HUES64 (cell line): ENCODE results near the gene DAAM1.

ENCODE experiments used
- H3K27ac ChIP-seq: 2 replicates; pipeline ENCODE4 v1.7.0; 2013; ENCODE audit warnings: low read depth, low read length, inconsistent platforms
- H3K27me3 ChIP-seq: 2 replicates; pipeline ENCODE4 v1.6.1; 2013; ENCODE audit warnings: mild to moderate bottlenecking, low read length; ENCODE audit not compliant: insufficient read depth
- H3K36me3 ChIP-seq: 2 replicates; pipeline ENCODE4 v1.6.1; 2013; ENCODE audit warnings: mild to moderate bottlenecking, low read length; ENCODE audit not compliant: insufficient read depth
- H3K4me1 ChIP-seq: 2 replicates; pipeline ENCODE4 v1.6.1; 2013; ENCODE audit warnings: mild to moderate bottlenecking, low read length, moderate library complexity; ENCODE audit not compliant: insufficient read depth
- H3K4me3 ChIP-seq: 2 replicates; pipeline ENCODE4 v1.5.1; 2013; ENCODE audit warnings: mild to moderate bottlenecking, low read length, moderate library complexity
- H3K9ac ChIP-seq: 2 replicates; pipeline ENCODE4 v1.6.1; 2013; ENCODE audit warnings: mild to moderate bottlenecking, low read depth, low read length
- H3K9me3 ChIP-seq: 2 replicates; pipeline ENCODE4 v1.6.1; 2013; ENCODE audit warnings: low read depth, low read length; ENCODE audit not compliant: insufficient read depth
- whole genome bisulfite sequencing: fragments of 150-250, 120-280 bp; methylation state at CpG from one replicate; pipeline ENCODE4 v1.1.7; 2013; ENCODE audit warnings: missing lambda C conversion rate; 5-methylcytosine and 5-hydroxymethylcytosine counted together

Gene DAAM1

DNA sequence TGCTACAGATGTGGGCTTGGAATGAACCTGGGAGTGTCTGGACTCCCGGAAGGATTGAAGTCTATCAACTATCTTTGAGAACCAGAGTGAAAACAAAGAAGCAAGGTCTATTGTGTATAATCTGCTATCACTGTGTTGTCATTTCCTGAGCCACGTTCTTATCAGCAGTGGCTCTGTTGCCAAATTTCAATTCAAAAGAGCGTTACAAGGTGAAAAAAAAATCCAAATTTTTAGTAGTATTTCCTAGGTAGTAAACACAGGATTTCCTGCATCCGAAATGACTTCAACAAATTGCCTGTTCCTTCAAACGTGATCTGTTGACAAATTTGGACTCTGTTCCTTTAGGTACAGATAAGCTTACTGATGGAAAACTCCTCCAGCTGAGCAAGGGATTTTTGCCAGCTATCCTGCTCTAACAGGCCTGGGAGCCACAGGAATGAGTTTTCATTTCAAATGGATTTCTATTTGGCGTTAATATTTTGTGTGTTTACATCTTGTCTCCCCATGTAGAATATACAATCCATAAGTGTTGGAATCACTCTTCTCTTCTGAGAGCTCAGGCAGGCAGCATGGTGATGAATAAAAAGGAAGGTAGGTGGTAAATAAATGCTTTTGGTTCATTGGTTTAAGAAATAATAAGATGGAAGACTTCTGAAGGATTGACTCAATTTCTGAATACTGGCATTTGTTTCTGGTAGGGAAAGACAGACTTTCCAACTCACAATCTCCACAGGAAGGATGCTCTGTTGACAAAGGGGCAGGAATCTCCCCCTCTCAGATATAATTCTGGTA is 218.2 kb downstream of the DAAM1 start:
- H3K4me1 ChIP-seq, result no peaks in the 10 kb centered on the region
- H3K27ac ChIP-seq, result no peak overlapping the region
- H3K9me3 ChIP-seq, result peaks cover 39% of the 10 kb centered on the region
- no peak overlapping the region for H3K4me3 ChIP-seq
- H3K36me3 ChIP-seq, result no peaks in the 10 kb centered on the region
- no peaks in the 10 kb centered on the region for H3K27me3 ChIP-seq
- no peak overlapping the region for H3K9ac ChIP-seq
- 82% methylated on average over 5 of the region's 6 CpGs for WGBS

- Histone ChIP-seq H3K27ac (no peak overlapping the region), H3K9ac (no peak overlapping the region), H3K4me3 (no peak overlapping the region), H3K27me3 (no peaks in the 10 kb centered on the region), H3K9me3 (peaks cover 39% of the 10 kb centered on the region), H3K36me3 (no peaks in the 10 kb centered on the region), H3K4me1 (no peaks in the 10 kb centered on the region)
- WGBS, result 90% methylated on average over 4 of the region's 4 CpGs
Observed at GRCh38 chr14:59407246-59408010, 219.0 kb downstream of the DAAM1 start.

DNA sequence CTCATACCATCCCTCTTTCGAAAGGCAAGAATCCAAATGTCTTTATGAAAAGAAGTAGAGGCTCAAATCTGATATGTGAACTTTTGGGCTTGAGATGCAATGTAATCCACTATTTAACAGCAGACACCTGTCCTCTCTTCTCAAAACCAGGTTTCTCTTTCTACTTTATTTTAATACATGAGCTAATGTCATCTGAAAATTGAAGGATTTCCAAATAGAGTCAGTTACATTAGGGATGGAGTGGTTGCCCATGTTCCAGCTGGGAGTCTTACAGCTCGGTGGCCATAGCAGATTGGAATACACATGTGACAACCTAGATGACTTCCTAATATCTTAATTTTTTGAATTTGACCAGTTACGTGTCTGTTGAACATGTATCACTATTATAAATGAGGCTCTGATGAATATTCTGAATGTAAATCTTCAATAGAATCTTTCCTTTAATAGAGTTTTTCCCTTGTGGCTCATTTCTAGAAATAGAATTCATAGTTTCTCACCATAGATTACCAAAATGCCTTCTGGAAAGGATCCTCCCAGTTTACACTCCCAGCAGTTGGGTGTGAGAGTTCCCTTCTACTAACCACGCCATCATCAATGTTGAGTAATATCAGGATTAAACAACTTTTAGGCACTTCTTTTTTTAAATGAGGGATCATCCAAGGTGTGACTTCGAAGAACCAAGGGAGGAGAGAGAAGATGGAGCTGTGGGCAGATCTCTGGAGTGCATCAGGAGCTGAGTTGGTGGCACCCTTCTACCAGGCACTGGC is 227.6 kb downstream of the DAAM1 start:
- Histone ChIP-seq H3K36me3 (no peaks in the 10 kb centered on the region), H3K4me1 (no peaks in the 10 kb centered on the region), H3K9ac (no peak overlapping the region), H3K27me3 (no peaks in the 10 kb centered on the region), H3K4me3 (no peak overlapping the region), H3K27ac (no peak overlapping the region), H3K9me3 (no peaks in the 10 kb centered on the region)
- WGBS, result 100% methylated on average over 3 of the region's 5 CpGs

DNA sequence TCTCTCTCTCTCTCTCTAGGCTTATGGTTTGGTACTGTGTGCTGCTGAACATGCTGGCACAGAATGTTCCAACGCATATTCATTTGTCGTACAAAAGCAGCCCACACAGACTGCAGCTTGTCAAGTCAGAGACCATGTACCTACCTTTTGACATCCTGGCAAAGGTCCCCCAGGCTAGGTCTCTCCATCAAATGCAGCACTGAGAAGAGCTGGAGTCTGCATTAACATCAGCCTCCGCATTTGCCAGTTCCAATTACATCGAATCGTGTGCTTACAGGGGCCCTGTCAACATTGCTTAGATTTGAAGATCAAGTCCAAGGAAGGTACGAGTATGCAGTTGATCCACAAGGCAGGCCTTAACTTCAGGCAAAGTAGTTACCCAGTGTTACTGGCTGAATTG is 228.8 kb downstream of the DAAM1 start:
- H3K9me3 ChIP-seq, result no peaks in the 10 kb centered on the region
- 80% methylated on average over 6 of the region's 6 CpGs for WGBS
- H3K4me1 ChIP-seq, result no peaks in the 10 kb centered on the region
- no peak overlapping the region for H3K4me3 ChIP-seq
- no peak overlapping the region for H3K9ac ChIP-seq
- H3K27ac ChIP-seq, result no peak overlapping the region
- no peaks in the 10 kb centered on the region for H3K36me3 ChIP-seq
- no peaks in the 10 kb centered on the region for H3K27me3 ChIP-seq

DNA sequence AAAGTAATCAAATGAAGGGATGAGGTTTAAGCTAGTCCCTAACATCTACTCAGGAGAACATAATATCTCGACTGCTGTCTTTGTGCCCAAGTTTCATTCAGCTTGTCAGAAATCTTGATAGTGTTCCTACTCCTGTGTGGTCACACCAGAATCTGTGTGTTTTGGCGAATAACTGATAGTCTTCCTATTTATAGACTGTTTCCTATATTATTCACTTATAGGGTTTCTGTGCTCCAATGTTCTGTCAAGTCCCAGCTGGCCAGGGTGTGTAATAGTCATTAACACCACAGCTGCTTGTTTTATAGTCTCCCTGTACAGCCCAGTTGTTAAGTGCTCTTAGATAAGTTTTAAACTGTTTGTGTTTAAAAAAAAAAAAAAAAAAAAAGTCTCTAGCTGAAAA is 230.8 kb downstream of the DAAM1 start:
- H3K27me3 ChIP-seq, result no peaks in the 10 kb centered on the region
- no peak overlapping the region for H3K27ac ChIP-seq
- WGBS, result 100% methylated on average over 1 of the region's 2 CpGs
- H3K9ac ChIP-seq, result no peak overlapping the region
- H3K36me3 ChIP-seq, result no peaks in the 10 kb centered on the region
- no peak overlapping the region for H3K4me3 ChIP-seq
- H3K4me1 ChIP-seq, result no peaks in the 10 kb centered on the region
- no peaks in the 10 kb centered on the region for H3K9me3 ChIP-seq
